Immature natural killer cell (primary cell): Measurements from ENCODE around the gene GRID1. TPM values are rescaled to one million over a fixed set of nuclear protein-coding genes. Genes with fewer than 3 reads are reported as not detected.

Source experiments
- DNase-seq, 3 donors: peaks; one replicate each; pipeline ENCODE4 v3.0.0; 2022; ENCODE audit warnings: mixed read lengths in 1 of 3
- H3K27ac Mint-ChIP-seq, 6 donors: one replicate each; pipeline ENCODE4 v1.8.0; 2020; ENCODE audit warnings: mixed read lengths in 6 of 6, mild to moderate bottlenecking in 5 of 6, inconsistent platforms in 4 of 6, moderate library complexity in 3 of 6
- H3K27me3 Mint-ChIP-seq, 3 donors: one replicate each; pipeline ENCODE4 v1.8.0; 2020 to 2021; ENCODE audit warnings: low read depth in 3 of 3, mild to moderate bottlenecking in 3 of 3, mixed read lengths in 3 of 3, moderate library complexity in 3 of 3, inconsistent platforms in 1 of 3
- H3K36me3 Mint-ChIP-seq, 3 donors: one replicate each; pipeline ENCODE4 v1.8.0; 2020; ENCODE audit warnings: mixed read lengths in 3 of 3, inconsistent platforms in 2 of 3, mild to moderate bottlenecking in 2 of 3
- H3K4me1 Mint-ChIP-seq, 2 donors: one replicate each; pipeline ENCODE4 v1.8.0; 2020; ENCODE audit warnings: inconsistent platforms in 2 of 2, mild to moderate bottlenecking in 2 of 2, mixed read lengths in 2 of 2, moderate library complexity in 1 of 2
- H3K4me3 Mint-ChIP-seq, 5 donors: one replicate each; pipeline ENCODE4 v1.8.0; 2020; ENCODE audit warnings: mild to moderate bottlenecking in 5 of 5, mixed read lengths in 5 of 5, inconsistent platforms in 3 of 5, moderate library complexity in 3 of 5
- H3K9me3 Mint-ChIP-seq, 6 donors: one replicate each; pipeline ENCODE4 v1.8.0; 2020; ENCODE audit warnings: mild to moderate bottlenecking in 6 of 6, mixed read lengths in 6 of 6, inconsistent platforms in 4 of 6, moderate library complexity in 3 of 6
- polyA plus RNA-seq, 3 donors: library from polyadenylated mRNA; unstranded; fragments of 300-500 nt; fragmentation: Illumina TruSeq; gene quantifications; one replicate each; pipeline ENCODE4 v1.2.3, GENCODE V29; 2021

GRID1 gene
- polyA plus RNA-seq, 3 donors from 2014 or later, result not detected

- Mint-ChIP-seq H3K27ac (no peak overlapping the region), H3K27me3 (peaks cover 5 to 9% (median 6%) of the 10 kb centered on the region in 3 donors), H3K9me3 (no peaks in the 10 kb centered on the region), H3K36me3 (no peaks in the 10 kb centered on the region), H3K4me1 (no peaks in the 10 kb centered on the region), H3K4me3 (no peak overlapping the region)
- DNase-seq, result no peak
These were observed 103.4 kb downstream of the GRID1 start for GRCh38 chr10:86263209-86263608.

GRCh38 chr10:86262688-86263181 is 103.9 kb downstream of the GRID1 start:
- Mint-ChIP-seq H3K9me3 (no peaks in the 10 kb centered on the region), H3K27ac (no peak overlapping the region), H3K36me3 (no peaks in the 10 kb centered on the region), H3K4me3 (no peak overlapping the region), H3K4me1 (no peaks in the 10 kb centered on the region), H3K27me3 (peaks cover 7 to 9% (median 8%) of the 10 kb centered on the region in 3 donors)
- DNase-seq, result no peak

GRCh38 chr10:86261941-86262687 is 104.5 kb downstream of the GRID1 start:
- DNase-seq, result no peak
- Mint-ChIP-seq H3K9me3 (no peaks in the 10 kb centered on the region), H3K4me3 (no peak overlapping the region), H3K27ac (no peak overlapping the region), H3K27me3 (peaks cover 7 to 9% (median 9%) of the 10 kb centered on the region in 3 donors), H3K4me1 (no peaks in the 10 kb centered on the region), H3K36me3 (no peaks in the 10 kb centered on the region)

- H3K4me3 Mint-ChIP-seq, result no peak overlapping the region
- no peak overlapping the region for H3K27ac Mint-ChIP-seq
- H3K4me1 Mint-ChIP-seq, result no peaks in the 10 kb centered on the region
- peaks cover 7 to 9% (median 9%) of the 10 kb centered on the region in 3 donors for H3K27me3 Mint-ChIP-seq
- H3K36me3 Mint-ChIP-seq, result no peaks in the 10 kb centered on the region
- no peaks in the 10 kb centered on the region for H3K9me3 Mint-ChIP-seq
- no peak for DNase-seq
These were observed 105.1 kb downstream of the GRID1 start for GRCh38 chr10:86261470-86261869.

GRCh38 chr10:86260564-86260963 is 106.0 kb downstream of the GRID1 start:
- Mint-ChIP-seq H3K27ac (no peak overlapping the region), H3K36me3 (no peaks in the 10 kb centered on the region), H3K9me3 (no peaks in the 10 kb centered on the region), H3K4me3 (no peak overlapping the region), H3K4me1 (no peaks in the 10 kb centered on the region), H3K27me3 (peaks cover 5 to 9% (median 7%) of the 10 kb centered on the region in 3 donors)
- no peak for DNase-seq

GRCh38 chr10:86259901-86260562 is 106.6 kb downstream of the GRID1 start:
- Mint-ChIP-seq H3K4me3 (no peak overlapping the region), H3K9me3 (no peaks in the 10 kb centered on the region), H3K27me3 (peaks cover 5 to 9% (median 5%) of the 10 kb centered on the region in 3 donors), H3K36me3 (no peaks in the 10 kb centered on the region), H3K4me1 (no peaks in the 10 kb centered on the region), H3K27ac (no peak overlapping the region)
- DNase-seq, result no peak

- H3K27me3 Mint-ChIP-seq, result peaks cover 3 to 9% (median 5%) of the 10 kb centered on the region in 3 donors
- no peaks in the 10 kb centered on the region for H3K36me3 Mint-ChIP-seq
- H3K27ac Mint-ChIP-seq, result no peak overlapping the region
- no peak for DNase-seq
- H3K9me3 Mint-ChIP-seq, result no peaks in the 10 kb centered on the region
- no peaks in the 10 kb centered on the region for H3K4me1 Mint-ChIP-seq
- no peak overlapping the region for H3K4me3 Mint-ChIP-seq
These were observed 107.7 kb downstream of the GRID1 start for GRCh38 chr10:86258941-86259340.

GRCh38 chr10:86258499-86258898 is 108.1 kb downstream of the GRID1 start:
- Mint-ChIP-seq H3K9me3 (no peaks in the 10 kb centered on the region), H3K27ac (no peak overlapping the region), H3K4me3 (no peak overlapping the region), H3K27me3 (peaks cover 3 to 9% (median 5%) of the 10 kb centered on the region in 3 donors), H3K4me1 (no peaks in the 10 kb centered on the region), H3K36me3 (no peaks in the 10 kb centered on the region)
- no peak for DNase-seq

GRCh38 chr10:86257683-86258082 is 108.9 kb downstream of the GRID1 start:
- no peak overlapping the region for H3K4me3 Mint-ChIP-seq
- no peak for DNase-seq
- H3K27me3 Mint-ChIP-seq, result peaks cover 3 to 8% (median 7%) of the 10 kb centered on the region in 3 donors
- H3K36me3 Mint-ChIP-seq, result no peaks in the 10 kb centered on the region
- no peaks in the 10 kb centered on the region for H3K9me3 Mint-ChIP-seq
- H3K27ac Mint-ChIP-seq, result no peak overlapping the region
- H3K4me1 Mint-ChIP-seq, result no peaks in the 10 kb centered on the region

GRCh38 chr10:86256690-86257315 is 109.8 kb downstream of the GRID1 start:
- Mint-ChIP-seq H3K36me3 (no peaks in the 10 kb centered on the region), H3K27me3 (peaks cover 3 to 7% (median 6%) of the 10 kb centered on the region in 3 donors), H3K9me3 (no peaks in the 10 kb centered on the region), H3K27ac (no peak overlapping the region), H3K4me3 (no peak overlapping the region), H3K4me1 (no peaks in the 10 kb centered on the region)
- DNase-seq, result no peak

- Mint-ChIP-seq H3K4me1 (no peaks in the 10 kb centered on the region), H3K27me3 (peaks cover 3 to 4% (median 4%) of the 10 kb centered on the region in 3 donors), H3K9me3 (no peaks in the 10 kb centered on the region), H3K4me3 (no peak overlapping the region), H3K27ac (no peak overlapping the region), H3K36me3 (no peaks in the 10 kb centered on the region)
- DNase-seq, result no peak
These were observed 111.0 kb downstream of the GRID1 start for GRCh38 chr10:86255405-86256251.

GRCh38 chr10:86254526-86255174 is 111.9 kb downstream of the GRID1 start:
- no peaks in the 10 kb centered on the region for H3K4me1 Mint-ChIP-seq
- no peak for DNase-seq
- H3K4me3 Mint-ChIP-seq, result no peak overlapping the region
- H3K36me3 Mint-ChIP-seq, result no peaks in the 10 kb centered on the region
- H3K9me3 Mint-ChIP-seq, result peaks cover 0 to 4% (median under 1%) of the 10 kb centered on the region in 6 donors
- peaks cover 3 to 4% (median 4%) of the 10 kb centered on the region in 3 donors for H3K27me3 Mint-ChIP-seq
- H3K27ac Mint-ChIP-seq, result no peak overlapping the region

GRCh38 chr10:86254081-86254480 is 112.5 kb downstream of the GRID1 start:
- no peak for DNase-seq
- no peak overlapping the region for H3K4me3 Mint-ChIP-seq
- H3K36me3 Mint-ChIP-seq, result no peaks in the 10 kb centered on the region
- no peak overlapping the region for H3K27ac Mint-ChIP-seq
- H3K4me1 Mint-ChIP-seq, result no peaks in the 10 kb centered on the region
- H3K27me3 Mint-ChIP-seq, result peaks cover 2 to 4% (median 3%) of the 10 kb centered on the region in 3 donors
- H3K9me3 Mint-ChIP-seq, result peaks cover 0 to 4% (median 1%) of the 10 kb centered on the region in 6 donors
